Activated naive CD4-positive, alpha-beta T cell treated with anti-CD3 and anti-CD28 coated beads, Interleukin-2, amount 10 ng/mL, durations not matched to agents 7 days and 5 days (primary cell): ENCODE measurements around the gene PLCH2.
"Not testable (repeated sequence)": the region's sequence is repeated elsewhere in the genome, so short reads cannot be mapped to it uniquely, and the experiment has no call there.

Source experiments
- CTCF ChIA-PET: fragments of 350-600 bp; sonication (Branson Sonifier 250); formaldehyde crosslinking; loops from one replicate; lab custom pipeline; 2021; ENCODE audit warnings: antibody characterized with exemption; lab: Charles Lee
- DNase-seq: peaks from one replicate; pipeline ENCODE4 v3.0.0-alpha.2; 2020
- H3K27ac Mint-ChIP-seq: one replicate; pipeline ENCODE4 v1.8.0; 2021; ENCODE audit warnings: mild to moderate bottlenecking, moderate library complexity, mixed read lengths
- H3K27me3 Mint-ChIP-seq: one replicate; pipeline ENCODE4 v1.8.0; 2021; ENCODE audit warnings: mild to moderate bottlenecking, mixed read lengths
- H3K36me3 Mint-ChIP-seq: one replicate; pipeline ENCODE4 v1.8.0; 2021; ENCODE audit warnings: mixed read lengths
- H3K4me1 Mint-ChIP-seq: one replicate; pipeline ENCODE4 v1.8.0; 2021; ENCODE audit warnings: mixed read lengths
- H3K4me3 Mint-ChIP-seq: one replicate; pipeline ENCODE4 v1.8.0; 2021; ENCODE audit warnings: mild to moderate bottlenecking, moderate library complexity, mixed read lengths
- H3K9me3 Mint-ChIP-seq: one replicate; pipeline ENCODE4 v1.8.0; 2021; ENCODE audit warnings: mixed read lengths

The PLCH2 gene

DNA sequence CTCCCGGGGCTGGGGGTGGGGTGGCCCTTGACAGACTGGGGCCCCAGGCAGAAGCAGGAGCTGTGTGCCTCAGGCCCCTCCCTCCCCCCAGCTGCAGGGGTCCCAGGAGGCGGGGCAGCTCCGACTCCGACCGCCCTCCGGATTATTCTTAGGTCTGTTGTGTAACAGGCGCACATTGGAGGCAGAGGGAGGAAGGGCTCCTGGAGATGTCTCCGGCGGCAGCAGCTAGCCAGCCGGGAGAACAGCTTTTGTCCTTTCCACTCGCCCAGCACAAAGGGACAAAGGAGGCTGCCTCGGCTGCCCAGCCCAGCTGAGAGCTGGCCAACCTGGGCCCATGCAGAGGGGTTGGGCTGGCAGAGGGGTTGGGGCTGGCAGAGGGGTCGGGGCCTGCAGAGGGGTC lies 29.7 kb upstream of the PLCH2 start:
- no peak overlapping the region for H3K4me3 Mint-ChIP-seq
- no peaks in the 10 kb centered on the region for H3K36me3 Mint-ChIP-seq
- peaks cover 64% of the 10 kb centered on the region for H3K27me3 Mint-ChIP-seq
- no peak overlapping the region for H3K27ac Mint-ChIP-seq
- CTCF ChIA-PET, result no interaction called here
- DNase-seq, result no peak
- H3K4me1 Mint-ChIP-seq, result no peaks in the 10 kb centered on the region
- no peaks in the 10 kb centered on the region for H3K9me3 Mint-ChIP-seq

GRCh38 chr1:2446861-2447260 lies 29.2 kb upstream of the PLCH2 start:
- Mint-ChIP-seq H3K27ac (no peak overlapping the region), H3K4me3 (no peak overlapping the region), H3K4me1 (no peaks in the 10 kb centered on the region), H3K27me3 (peaks cover 60% of the 10 kb centered on the region), H3K9me3 (no peaks in the 10 kb centered on the region), H3K36me3 (no peaks in the 10 kb centered on the region)
- CTCF ChIA-PET, result interaction anchor here (0.8 kb wide), 1 partner anchor 102 kb away, joined by 3 read pairs; no protein-coding TSS in a partner anchor
- no peak for DNase-seq

- Mint-ChIP-seq H3K27ac (no peak overlapping the region), H3K27me3 (peaks cover 53% of the 10 kb centered on the region), H3K4me1 (no peaks in the 10 kb centered on the region), H3K4me3 (no peak overlapping the region), H3K36me3 (no peaks in the 10 kb centered on the region), H3K9me3 (no peaks in the 10 kb centered on the region)
- DNase-seq, result no peak
- CTCF ChIA-PET, result interaction anchor here (0.8 kb wide), 1 partner anchor 101 kb away, joined by 3 read pairs; no protein-coding TSS in a partner anchor
Observed at GRCh38 chr1:2447276-2448097, 28.6 kb upstream of the PLCH2 start.

DNA sequence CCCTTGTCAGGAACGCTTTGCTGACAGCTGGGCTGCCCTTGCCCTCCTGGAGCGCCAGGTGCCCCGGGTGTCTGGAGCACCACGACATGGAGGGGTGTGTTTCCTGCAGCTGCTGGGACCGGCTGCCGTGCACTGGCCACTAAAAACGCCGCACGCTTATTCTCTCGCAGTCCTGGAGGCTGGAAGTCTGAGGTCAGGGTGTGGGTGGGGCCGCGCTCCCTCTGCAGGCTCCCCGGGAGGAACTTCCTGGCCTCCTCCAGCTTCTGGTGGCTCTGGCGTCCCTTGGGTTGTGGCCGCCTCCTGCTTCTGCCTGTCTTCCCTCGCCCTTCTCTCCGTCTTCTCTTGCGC lies 28.0 kb upstream of the PLCH2 start:
- CTCF ChIA-PET, result no interaction called here
- Mint-ChIP-seq H3K27ac (no peak overlapping the region), H3K9me3 (no peaks in the 10 kb centered on the region)

DNA sequence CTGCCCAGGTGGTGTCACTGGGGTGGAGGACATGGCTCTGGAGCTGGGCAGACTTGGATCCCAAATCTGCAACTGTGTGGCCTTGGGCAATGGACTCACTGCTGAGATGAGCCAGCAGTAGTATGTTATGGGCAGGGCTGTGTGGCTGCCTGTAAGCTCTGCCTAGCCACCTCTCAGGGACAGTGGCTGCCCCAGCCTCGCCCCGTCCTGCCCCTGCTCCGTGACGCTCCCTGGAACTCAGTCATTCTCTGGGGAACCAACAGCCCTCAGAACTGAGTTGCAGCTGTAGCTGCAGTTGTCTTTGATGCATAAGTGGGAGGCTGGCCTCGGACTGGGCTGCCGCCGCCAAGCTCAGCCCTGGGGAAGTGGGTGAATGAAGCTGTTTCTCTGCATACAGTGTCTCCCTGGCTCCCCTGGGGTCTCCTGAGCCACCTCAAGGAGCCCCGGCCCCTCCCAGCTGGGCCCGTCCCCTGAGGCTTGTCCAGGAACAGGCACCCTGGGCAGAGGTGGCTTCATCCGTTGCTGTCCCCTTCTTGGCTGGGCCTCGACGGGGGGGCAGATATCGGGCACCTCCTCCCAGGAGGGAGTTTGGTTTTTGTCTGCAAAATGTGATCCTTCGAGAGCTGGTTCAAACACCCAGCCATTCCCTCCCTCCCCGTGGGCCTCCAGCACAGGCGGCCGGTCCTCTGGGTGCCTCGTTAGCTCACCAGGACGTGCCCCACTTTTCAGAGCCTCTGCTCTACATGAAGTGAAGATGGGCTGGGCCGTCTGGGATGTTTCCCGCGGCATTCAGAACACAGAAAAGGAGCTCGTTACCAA lies 26.2 kb upstream of the PLCH2 start:
- Mint-ChIP-seq H3K4me3 (no peak overlapping the region), H3K36me3 (no peaks in the 10 kb centered on the region), H3K4me1 (no peaks in the 10 kb centered on the region), H3K27ac (no peak overlapping the region), H3K9me3 (no peaks in the 10 kb centered on the region), H3K27me3 (peaks cover 33% of the 10 kb centered on the region)
- CTCF ChIA-PET, result no interaction called here
- no peak for DNase-seq

More for the DNA sequence above, 28.0 kb upstream of the PLCH2 start:
- Mint-ChIP-seq H3K4me3 (no peak overlapping the region), H3K27me3 (peaks cover 48% of the 10 kb centered on the region), H3K4me1 (no peaks in the 10 kb centered on the region), H3K36me3 (no peaks in the 10 kb centered on the region)
- DNase-seq, result no peak

DNA sequence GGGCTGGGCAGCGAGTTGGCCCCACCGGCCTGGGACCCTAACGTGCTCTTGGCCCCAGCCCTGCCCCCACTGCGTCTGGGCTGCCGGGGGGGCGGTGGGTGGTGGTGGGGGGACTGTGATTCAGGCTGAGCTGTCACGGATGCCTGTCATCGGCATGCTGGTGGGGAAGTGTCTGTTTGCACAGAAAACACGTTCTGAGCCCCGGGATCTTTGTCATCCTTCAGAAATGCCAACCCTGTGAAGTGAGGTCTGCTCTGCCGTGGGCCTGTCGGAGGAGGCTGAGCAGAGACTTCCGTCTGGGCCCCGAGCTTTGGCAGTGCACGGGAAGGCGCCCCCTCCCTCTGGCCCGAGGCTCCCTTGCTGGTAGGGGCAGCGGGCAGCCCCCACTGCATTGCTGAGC lies 24.3 kb upstream of the PLCH2 start:
- CTCF ChIA-PET, result no interaction called here
- DNase-seq, result no peak

DNA sequence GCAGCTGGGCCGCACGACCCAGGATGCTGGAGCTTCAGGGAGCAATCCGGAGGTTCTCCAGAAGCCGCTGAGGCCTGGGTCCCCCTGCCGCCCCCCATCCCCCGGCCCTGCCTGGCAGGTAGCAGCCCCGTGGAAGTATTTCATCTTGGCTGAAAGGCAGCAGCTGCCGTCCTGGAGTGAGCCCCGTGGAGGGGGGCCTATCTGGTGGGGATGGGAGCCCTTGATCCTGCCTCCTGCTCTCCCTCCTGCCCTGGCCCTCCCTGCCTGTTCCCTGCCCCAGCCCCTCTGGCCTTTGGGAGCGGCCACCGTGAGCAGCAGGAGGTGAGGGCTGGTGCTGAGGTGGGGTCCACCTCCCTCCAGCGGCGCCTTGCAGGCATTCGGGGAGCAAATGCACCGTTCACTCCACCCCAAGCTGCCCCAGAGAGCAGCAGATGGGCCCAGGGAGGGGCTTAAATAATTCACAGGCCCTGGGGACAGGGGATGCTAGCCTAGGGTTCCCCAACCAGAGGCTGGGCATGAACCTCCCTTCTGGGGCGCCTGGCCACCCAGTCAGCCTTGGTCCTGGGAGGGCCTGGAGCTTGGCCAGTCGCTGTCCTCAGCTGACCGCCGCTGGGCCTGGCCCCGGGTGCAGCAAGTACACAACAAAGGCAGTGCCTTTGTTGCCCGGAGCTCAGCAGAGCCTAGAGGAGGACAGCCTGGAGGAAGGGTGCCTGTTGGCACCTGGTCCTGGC lies 23.7 kb upstream of the PLCH2 start:
- no peak overlapping the region for H3K27ac Mint-ChIP-seq
- no peaks in the 10 kb centered on the region for H3K4me1 Mint-ChIP-seq
- no peak overlapping the region for H3K4me3 Mint-ChIP-seq
- DNase-seq, result no peak
- CTCF ChIA-PET, result no interaction called here
- no peaks in the 10 kb centered on the region for H3K36me3 Mint-ChIP-seq
- H3K27me3 Mint-ChIP-seq, result peaks cover 11% of the 10 kb centered on the region
- H3K9me3 Mint-ChIP-seq, result no peaks in the 10 kb centered on the region

More for the DNA sequence above, 24.3 kb upstream of the PLCH2 start:
- no peak overlapping the region for H3K27ac Mint-ChIP-seq
- peaks cover 17% of the 10 kb centered on the region for H3K27me3 Mint-ChIP-seq
- H3K36me3 Mint-ChIP-seq, result no peaks in the 10 kb centered on the region
- H3K4me1 Mint-ChIP-seq, result no peaks in the 10 kb centered on the region
- H3K9me3 Mint-ChIP-seq, result no peaks in the 10 kb centered on the region
- H3K4me3 Mint-ChIP-seq, result no peak overlapping the region

DNA sequence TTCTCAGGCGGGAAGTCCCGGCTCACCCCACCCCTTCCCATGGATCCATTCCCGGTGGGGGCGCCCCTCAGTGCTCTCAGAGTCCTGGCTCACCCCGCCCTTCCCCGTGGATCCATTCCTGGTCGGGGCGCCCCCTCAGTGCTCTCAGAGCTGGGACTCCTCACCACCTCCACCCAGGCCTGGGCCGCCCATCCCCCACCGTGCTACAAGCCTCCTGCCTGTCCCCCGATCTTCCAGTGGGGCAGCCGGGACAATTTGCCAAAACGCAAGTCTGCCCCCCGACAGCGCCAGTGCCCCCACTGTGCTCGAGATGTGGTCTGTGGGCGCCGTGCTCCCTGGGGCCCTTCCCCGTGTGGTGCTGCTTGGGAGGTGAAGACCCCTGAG lies 23.2 kb upstream of the PLCH2 start:
- H3K27ac Mint-ChIP-seq, result no peak overlapping the region
- peaks cover 5% of the 10 kb centered on the region for H3K27me3 Mint-ChIP-seq
- H3K4me1 Mint-ChIP-seq, result no peaks in the 10 kb centered on the region
- DNase-seq, result no peak
- H3K9me3 Mint-ChIP-seq, result no peaks in the 10 kb centered on the region
- CTCF ChIA-PET, result no interaction called here
- H3K4me3 Mint-ChIP-seq, result no peak overlapping the region
- no peaks in the 10 kb centered on the region for H3K36me3 Mint-ChIP-seq

- H3K27me3 Mint-ChIP-seq, result no peaks in the 10 kb centered on the region
Observed at GRCh38 chr1:2454227-2454626, 21.9 kb upstream of the PLCH2 start.

DNA sequence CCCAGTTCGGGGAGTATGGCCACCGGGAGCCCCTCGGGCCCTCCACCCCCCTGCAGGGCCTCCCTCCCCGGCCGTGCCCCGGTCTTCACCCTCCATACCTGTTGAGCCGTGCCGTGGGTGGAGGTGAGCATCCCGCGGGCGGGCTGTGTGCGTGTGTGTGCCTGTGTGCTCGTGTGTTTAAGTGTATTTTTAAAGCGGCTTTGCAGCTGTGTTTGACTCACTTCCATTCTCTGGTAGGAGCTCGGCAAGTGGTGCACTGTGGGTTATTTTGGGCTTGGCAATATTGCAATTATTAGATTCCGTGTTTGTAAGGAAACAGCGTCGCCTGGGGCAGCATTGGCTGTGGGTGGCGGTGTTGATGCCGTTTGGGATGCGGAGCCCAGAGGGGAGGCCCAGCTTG lies 20.3 kb upstream of the PLCH2 start:
- Mint-ChIP-seq H3K36me3 (no peaks in the 10 kb centered on the region), H3K27ac (no peak overlapping the region), H3K4me1 (no peaks in the 10 kb centered on the region), H3K4me3 (no peak overlapping the region), H3K9me3 (no peaks in the 10 kb centered on the region), H3K27me3 (no peaks in the 10 kb centered on the region)
- no peak for DNase-seq
- CTCF ChIA-PET, result no interaction called here

More at GRCh38 chr1:2454227-2454626, 21.9 kb upstream of the PLCH2 start:
- Mint-ChIP-seq H3K4me1 (no peaks in the 10 kb centered on the region), H3K36me3 (no peaks in the 10 kb centered on the region), H3K27ac (no peak overlapping the region), H3K4me3 (no peak overlapping the region), H3K9me3 (no peaks in the 10 kb centered on the region)
- DNase-seq, result no peak
- CTCF ChIA-PET, result no interaction called here

DNA sequence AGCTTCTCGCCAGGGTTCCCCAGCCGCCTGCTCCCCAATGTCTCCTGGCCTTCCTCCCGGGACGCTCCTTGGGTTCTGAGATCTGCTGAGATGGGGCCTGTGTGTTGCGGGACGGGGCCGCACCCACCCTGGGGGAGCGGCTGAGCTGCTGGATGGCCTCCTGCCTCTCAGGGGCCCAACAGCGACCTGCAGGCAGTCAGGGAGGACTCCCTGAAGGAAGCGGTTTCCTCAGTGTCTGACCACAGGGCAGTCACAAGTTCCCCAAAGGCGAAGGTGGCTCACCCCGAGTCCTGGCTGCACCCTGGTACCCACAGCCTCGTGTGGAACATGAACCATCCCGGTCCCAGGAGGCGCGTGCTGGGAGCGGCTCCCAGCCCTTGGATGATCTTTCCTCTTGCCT lies 18.6 kb upstream of the PLCH2 start:
- CTCF ChIA-PET, result no interaction called here
- H3K9me3 Mint-ChIP-seq, result no peaks in the 10 kb centered on the region
- H3K4me3 Mint-ChIP-seq, result no peak overlapping the region
- no peaks in the 10 kb centered on the region for H3K27me3 Mint-ChIP-seq
- H3K27ac Mint-ChIP-seq, result no peak overlapping the region
- no peaks in the 10 kb centered on the region for H3K4me1 Mint-ChIP-seq
- no peak for DNase-seq
- H3K36me3 Mint-ChIP-seq, result no peaks in the 10 kb centered on the region

DNA sequence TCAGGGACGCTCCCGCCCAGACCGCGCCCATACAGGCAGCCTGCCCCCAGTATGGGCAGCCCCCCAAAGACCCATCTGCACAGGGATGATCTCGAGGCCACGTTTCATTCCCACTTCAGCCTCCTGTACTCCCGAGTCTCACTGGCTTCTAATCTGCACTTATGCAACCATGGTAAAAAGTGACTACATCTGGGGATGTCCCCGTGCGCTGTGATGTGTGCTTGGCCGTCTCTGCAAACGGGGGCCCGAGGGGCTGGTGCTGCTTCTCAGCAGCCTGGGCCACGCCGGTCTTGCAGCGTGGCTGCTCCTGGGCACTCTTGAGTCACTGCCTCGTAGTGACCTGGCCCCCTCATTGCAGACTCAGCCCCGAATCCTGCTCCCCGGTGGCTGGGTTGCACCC lies 17.4 kb upstream of the PLCH2 start:
- no peak overlapping the region for H3K4me3 Mint-ChIP-seq

GRCh38 chr1:2459102-2459753 lies 16.9 kb upstream of the PLCH2 start:
- H3K27me3 Mint-ChIP-seq, result peaks cover 13% of the 10 kb centered on the region
- H3K4me3 Mint-ChIP-seq, DNase-seq, H3K4me1 Mint-ChIP-seq, CTCF ChIA-PET, H3K36me3 Mint-ChIP-seq, H3K9me3 Mint-ChIP-seq, H3K27ac Mint-ChIP-seq: not testable (repeated sequence)

More for the DNA sequence above, 17.4 kb upstream of the PLCH2 start:
- Mint-ChIP-seq H3K36me3 (no peaks in the 10 kb centered on the region), H3K4me1 (no peaks in the 10 kb centered on the region), H3K27me3 (peaks cover 7% of the 10 kb centered on the region), H3K9me3 (no peaks in the 10 kb centered on the region), H3K27ac (no peak overlapping the region)
- no peak for DNase-seq
- CTCF ChIA-PET, result no interaction called here

GRCh38 chr1:2459757-2460156 lies 16.3 kb upstream of the PLCH2 start:
- Mint-ChIP-seq H3K9me3 (no peaks in the 10 kb centered on the region), H3K36me3 (no peaks in the 10 kb centered on the region), H3K4me3 (no peak overlapping the region), H3K27ac (no peak overlapping the region), H3K27me3 (peaks cover 18% of the 10 kb centered on the region), H3K4me1 (no peaks in the 10 kb centered on the region)
- DNase-seq, result no peak
- CTCF ChIA-PET, result no interaction called here
